ENCODE measurements around the gene EIF3F. TPM values are rescaled to one million over a fixed set of nuclear protein-coding genes. Genes with fewer than 3 reads are reported as not detected.

Gene EIF3F
- total and polyA plus RNA-seq, 2 of the 8 experiments (the other 6 are each of a cell fraction or from before 2014, with no cell fraction given), result 222 to 388 TPM

DNA sequence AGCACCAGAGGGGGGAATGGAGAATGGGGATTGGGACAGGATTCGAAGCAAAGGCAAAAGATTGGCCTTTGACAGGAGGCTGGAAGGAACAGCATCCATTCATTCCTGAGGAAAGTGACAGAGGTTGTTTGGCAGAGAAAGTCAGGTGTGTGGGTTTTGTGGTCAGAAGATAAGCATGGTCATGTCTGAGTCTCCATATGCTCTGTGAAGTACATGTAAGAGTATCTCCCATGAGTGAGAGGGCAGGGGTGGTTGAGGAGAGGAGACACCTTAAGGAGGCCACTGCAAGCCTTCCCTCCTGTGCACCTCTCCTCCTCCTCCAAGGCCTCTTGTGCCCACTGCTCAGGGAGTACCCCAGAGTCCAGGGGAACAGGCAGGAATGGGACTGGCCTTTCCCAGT lies 20.0 kb upstream of the EIF3F start:
- Histone ChIP-seq H3K79me2 (ENCODE audit: control insufficient read depth in 1 of 2, insufficient read depth in 2 of 2, low read length in 2 of 2) (no peaks in the 10 kb centered on the region), H3K4me3 (ENCODE audit: extremely low read depth in 1 of 4, insufficient read depth in 2 of 4, low read depth in 3 of 4, low read length in 4 of 4) (no peak overlapping the region), H2BK120ac (replicated peaks; ENCODE audit: low read depth, low read length) (no peak overlapping the region), H2AFZ (ENCODE audit: low read length) (no peak overlapping the region), H3K9ac (replicated peaks in 1 of 4; ENCODE audit: extremely low read depth in 1 of 4, low read depth in 3 of 4, low read length in 3 of 4) (0 out of 7 replicates have a peak overlapping the region, but pooled peaks of 1 of the 4 experiments have one; percentile 6), H2BK5ac (ENCODE audit: low read depth, low read length) (peak overlapping the region; percentile 71; the same call in 1 of the 2 replicates), H3K56ac (replicated peaks; ENCODE audit: insufficient read length, low read depth, low read length) (no peak overlapping the region), H3K4ac (replicated peaks; ENCODE audit: insufficient read length, low read depth, low read length) (no peak overlapping the region), H4K91ac (replicated peaks; ENCODE audit: insufficient read length, low read length) (peak overlapping the region; percentile 20), H3K23me2 (ENCODE audit: low read depth, low read length) (no peaks in the 10 kb centered on the region), H2AK5ac (ENCODE audit: low read depth, low read length) (no peak overlapping the region), H3K18ac (ENCODE audit: extremely low read depth, low read length) (peak overlapping the region; percentile 20; the same call in 1 of the 2 replicates), H3K9me3 (ENCODE audit: insufficient read depth in 2 of 2, low read depth in 1 of 2, low read length in 1 of 2) (no peaks in the 10 kb centered on the region), H4K8ac (ENCODE audit: extremely low read depth, insufficient read depth, low read length) (no peak overlapping the region), H3K27ac (ENCODE audit: low read depth, low read length) (no peak overlapping the region), H3K14ac (ENCODE audit: insufficient read length) (no peak overlapping the region), H3K36me3 (ENCODE audit: control insufficient read depth in 2 of 4, insufficient read depth in 4 of 4, low read length in 3 of 4) (no peaks in the 10 kb centered on the region), H3K27me3 (replicated peaks in 1 of 4; ENCODE audit: control insufficient read depth in 3 of 4, extremely low read depth in 1 of 4, insufficient read depth in 3 of 4, low read length in 3 of 4) (no peaks in the 10 kb centered on the region), H2BK20ac (ENCODE audit: low read length) (peak overlapping the region; percentile 56; the same call in 1 of the 2 replicates), H3K79me1 (ENCODE audit: low read depth, low read length) (no peaks in the 10 kb centered on the region), H3K23ac (ENCODE audit: insufficient read length) (no peak overlapping the region), H3K4me1 (replicated peaks in 1 of 4; ENCODE audit: control insufficient read depth in 3 of 4, insufficient read depth in 4 of 4, low read length in 3 of 4) (peaks cover 0 to 6% (median 3%) of the 10 kb centered on the region in 4 experiments; a peak in 2 of 7 replicates), H2BK15ac (ENCODE audit: low read length) (0 out of 2 replicates have a peak overlapping the region, but pooled peaks have one; percentile 25), H4K20me1 (replicated peaks in 1 of 2; ENCODE audit: control insufficient read depth in 1 of 2, insufficient read depth in 2 of 2, low read length in 2 of 2) (no peaks in the 10 kb centered on the region), H3K4me2 (ENCODE audit: insufficient read depth in 1 of 2, low read depth in 2 of 2, low read length in 2 of 2) (no peak overlapping the region; a peak in 1 of 4 replicates), H2BK12ac (ENCODE audit: low read depth, low read length) (peak overlapping the region; percentile 22; the same call in 1 of the 2 replicates), H4K5ac (ENCODE audit: insufficient read length, low read depth, low read length) (no peak overlapping the region)
- POLR2A ChIA-PET (ENCODE audit: partially characterized antibody), result no interaction called here
- CTCF ChIA-PET (ENCODE audit: partially characterized antibody), result no interaction called here
- DNase-seq (ENCODE audit: low read depth in 1 of 2, low spot score in 2 of 2), result no peak
- 73% methylated on average over 1 of the region's 1 CpG; no CpG with 5 or more reads in 1 of the 2 experiments for WGBS, 2 experiments (ENCODE audit: extremely low coverage in 1 of 2, insufficient coverage in 1 of 2, insufficient read length in 1 of 2, insufficient replicate concordance in 2 of 2, low coverage in 1 of 2, low lambda C conversion rate in 2 of 2, missing lambda C conversion rate in 1 of 2)
- no peak for FAIRE-seq
- no peak for TF ChIP-seq MAFK (IDR thresholded peaks at IDR 0.05; ENCODE audit: low read depth, low read length)
- TF ChIP-seq RXRA (IDR thresholded peaks at IDR 0.05; ENCODE audit: insufficient read depth, low read depth, low read length), result no peak
- no peak for TF ChIP-seq RBBP5 (IDR thresholded peaks at IDR 0.05; ENCODE audit: borderline replicate concordance, low read depth, low read length)
- no peak for TF ChIP-seq ATF2 (IDR thresholded peaks at IDR 0.05; ENCODE audit: low read length)
- TF ChIP-seq CHD1 (IDR thresholded peaks at IDR 0.05; ENCODE audit: low read depth, low read length), result no peak
- TF ChIP-seq CTBP2 (IDR thresholded peaks at IDR 0.05; ENCODE audit: borderline replicate concordance, insufficient read depth, insufficient read length, low read length), result no peak
- TF ChIP-seq EGR1 (IDR thresholded peaks at IDR 0.05; ENCODE audit: borderline replicate concordance, low read depth, low read length), result no peak
- no peak for TF ChIP-seq GABPA (IDR thresholded peaks at IDR 0.05; ENCODE audit: borderline replicate concordance, insufficient read depth, low read length)

Data from H1 (cell line).